Heart left ventricle (tissue), 16 donors: ENCODE data around the gene TLR3. TPM values are rescaled to one million over a fixed set of nuclear protein-coding genes. Genes with fewer than 3 reads are reported as not detected.

Experiments
- ATAC-seq, 4 donors: fragments of 200-7000 bp; cut with Tn5 transposase; one replicate each; pipeline ENCODE4 v1.9.1; 2020 to 2022; ENCODE audit warnings: moderate library complexity in 4 of 4, mild to moderate bottlenecking in 3 of 4, moderate number of reproducible peaks in 1 of 4
- DNase-seq, 5 donors: peaks; one replicate each; pipeline ENCODE4 v3.0.0-alpha.2; 2020
- H3K27ac ChIP-seq, 12 donors: fragments of 200-600 bp; sonication (generic) in 4 of 12; one replicate each; pipeline versions ENCODE4 v1.5.0 to v1.8.0; 2016 to 2022; ENCODE audit warnings: mild to moderate bottlenecking in 2 of 12
- H3K27me3 ChIP-seq, 9 donors: fragments of 200-600 bp; sonication (generic) in 2 of 9; one replicate each; pipeline versions ENCODE4 v1.5.1 to v1.8.0; 2016 to 2022; ENCODE audit warnings: mild to moderate bottlenecking in 3 of 9
- H3K36me3 ChIP-seq, 9 donors: fragments of 200-600 bp; sonication (generic) in 2 of 9; one replicate each; pipeline versions ENCODE4 v1.5.0 to v1.8.0; 2018 to 2022; ENCODE audit warnings: mild to moderate bottlenecking in 2 of 9
- H3K4me1 ChIP-seq, 12 donors: fragments of 200-600 bp; sonication (generic) in 4 of 12; one replicate each; pipeline versions ENCODE4 v1.5.0 to v1.8.0; 2016 to 2022; ENCODE audit warnings: mild to moderate bottlenecking in 3 of 12
- H3K4me3 ChIP-seq, 12 donors: fragments of 200-600 bp; sonication (generic) in 4 of 12; one replicate each; pipeline versions ENCODE4 v1.5.0 to v1.8.0; 2017 to 2022; ENCODE audit warnings: mild to moderate bottlenecking in 9 of 12, moderate library complexity in 4 of 12
- H3K9me3 ChIP-seq, 12 donors: fragments of 200-600 bp; sonication (generic) in 4 of 12; one replicate each; pipeline versions ENCODE4 v1.5.0 to v1.8.0; 2016 to 2022; ENCODE audit warnings: mild to moderate bottlenecking in 1 of 12
- POLR2A ChIP-seq, 2 donors: fragments of 450-650 bp; IDR thresholded peaks; one replicate each; pipeline ENCODE4 v1.6.1; 2017; ENCODE audit warnings: antibody characterized with exemption in 2 of 2, mild to moderate bottlenecking in 2 of 2, moderate library complexity in 2 of 2
- WGBS, 4 donors: extraction: QIAGEN DNeasy Blood & Tissue Kit in 2 of 4; methylation state at CpG; one replicate each; pipeline versions ENCODE4 v1.1.5 to v1.1.7; 2013 to 2018; 5-methylcytosine and 5-hydroxymethylcytosine counted together
- intact Hi-C, 10 donors: fragments of 100-400 bp; cut with DNase I; formaldehyde crosslinking; loops; one replicate each; pipeline versions ENCODE4 v1.11.1 to v1.14.2; 2022
- polyA plus RNA-seq, 2 donors: library from polyadenylated mRNA; stranded (reverse); fragments of 200-250 nt; gene quantifications; one replicate each; pipeline ENCODE4 v1.2.3, GENCODE V29; 2013
- total RNA-seq, 9 donors: library from RNA; depleted of rRNA in 2 of 9; stranded (reverse); fragments of >200 nt in 2 of 9; fragmentation: NEBNext Ultra II Directional in 3 of 9; extraction: Animal tissue kit (Norgen Biotek cat#: 25700) in 3 of 9; gene quantifications; one replicate each; pipeline versions ENCODE4 v1.1.0 to v1.2.4, GENCODE V29; 2016 to 2023
- TF ChIP-seq, protein P1 (sequence below), 12 donors: fragments of 200-600 bp; sonication (generic) in 4 of 12; IDR thresholded peaks; one replicate each; pipeline versions ENCODE4 v1.5.0 to v1.8.0; 2018 to 2022; ENCODE audit warnings: antibody characterized with exemption in 12 of 12, mild to moderate bottlenecking in 5 of 12
- donor health status: ischemic (EF 13 %, LVEDD 7.1; RV severe dilation, severe dysfunction).
- donor health status: healthy with polysubstance abuse.
- donor health status: DM: no; HTN: yes; CAD: no.
- donor health status: DM: no; HTN: no; CAD: no.
- donor health status: ischemic (EF 25% LVEDD 6.9; RV normal size, moderate dysfunction).
- donor health status: ischemic (EF 25% LVEDD 5.7; RV mildly dilated, moderate dysfunction).
- donor health status: healthy.
- donor health status: DM: yes; HTN: yes; CAD: no.
- donor health status: ischemic (EF 35%, LVEDD 5.7; RV mildly dilated, moderate dysfunction).
- donor health status: nonischemic (EF 11% LVEDD 7.7; RV severe dilation, severe dysfunction).
- donor health status: DM: yes; HTN: yes; CAD: no.
- donor health status: PGD.
- donor health status: ischemic (EF 29% LVEDD 5.4; RV normal size, mild dysfunction).
- donor health status: nonischemic (EF 23%, LVEDD 6.1; RV moderate dilation, normal function).

TLR3 gene
- total and polyA plus RNA-seq, 11 donors: 0.69 to 18.6 (median 2.8) TPM

DNA sequence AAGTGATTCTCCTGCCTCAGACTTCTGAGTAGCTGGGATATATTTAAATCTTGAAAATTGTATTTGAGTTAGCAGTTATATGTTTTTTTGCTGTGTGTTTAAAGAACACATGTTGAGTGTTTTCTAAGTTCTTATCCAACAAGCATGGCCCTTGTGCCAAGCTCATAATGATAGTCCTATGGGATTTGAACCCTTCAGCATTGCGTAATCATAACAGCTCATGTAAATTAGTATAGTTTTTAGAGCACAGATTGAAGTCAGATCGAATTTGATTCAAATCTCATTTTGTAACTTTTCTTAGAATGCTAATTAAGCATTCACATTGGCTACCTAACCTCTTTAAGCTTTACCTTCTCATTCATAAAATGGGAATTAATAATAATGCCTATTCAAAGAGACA is 47.7 kb downstream of the TLR3 start:
- TF ChIP-seq, protein P1, sequence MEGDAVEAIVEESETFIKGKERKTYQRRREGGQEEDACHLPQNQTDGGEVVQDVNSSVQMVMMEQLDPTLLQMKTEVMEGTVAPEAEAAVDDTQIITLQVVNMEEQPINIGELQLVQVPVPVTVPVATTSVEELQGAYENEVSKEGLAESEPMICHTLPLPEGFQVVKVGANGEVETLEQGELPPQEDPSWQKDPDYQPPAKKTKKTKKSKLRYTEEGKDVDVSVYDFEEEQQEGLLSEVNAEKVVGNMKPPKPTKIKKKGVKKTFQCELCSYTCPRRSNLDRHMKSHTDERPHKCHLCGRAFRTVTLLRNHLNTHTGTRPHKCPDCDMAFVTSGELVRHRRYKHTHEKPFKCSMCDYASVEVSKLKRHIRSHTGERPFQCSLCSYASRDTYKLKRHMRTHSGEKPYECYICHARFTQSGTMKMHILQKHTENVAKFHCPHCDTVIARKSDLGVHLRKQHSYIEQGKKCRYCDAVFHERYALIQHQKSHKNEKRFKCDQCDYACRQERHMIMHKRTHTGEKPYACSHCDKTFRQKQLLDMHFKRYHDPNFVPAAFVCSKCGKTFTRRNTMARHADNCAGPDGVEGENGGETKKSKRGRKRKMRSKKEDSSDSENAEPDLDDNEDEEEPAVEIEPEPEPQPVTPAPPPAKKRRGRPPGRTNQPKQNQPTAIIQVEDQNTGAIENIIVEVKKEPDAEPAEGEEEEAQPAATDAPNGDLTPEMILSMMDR (IDR thresholded peaks at IDR 0.05): no peak
- TF ChIP-seq POLR2A (IDR thresholded peaks at IDR 0.05): no peak
- DNase-seq (no peak), ATAC-seq (no peak)
- Histone ChIP-seq H3K27ac (no peak overlapping the region), H3K27me3 (peaks cover 0 to 13% (median 0%) of the 10 kb centered on the region in 9 donors), H3K9me3 (no peaks in the 10 kb centered on the region), H3K4me1 (no peaks in the 10 kb centered on the region), H3K36me3 (no peaks in the 10 kb centered on the region), H3K4me3 (no peak overlapping the region)
- 74 to 84% (median 82%) methylated on average over 2 of the region's 2 CpGs for WGBS, 4 donors
- intact Hi-C loops: no loop called here

DNA sequence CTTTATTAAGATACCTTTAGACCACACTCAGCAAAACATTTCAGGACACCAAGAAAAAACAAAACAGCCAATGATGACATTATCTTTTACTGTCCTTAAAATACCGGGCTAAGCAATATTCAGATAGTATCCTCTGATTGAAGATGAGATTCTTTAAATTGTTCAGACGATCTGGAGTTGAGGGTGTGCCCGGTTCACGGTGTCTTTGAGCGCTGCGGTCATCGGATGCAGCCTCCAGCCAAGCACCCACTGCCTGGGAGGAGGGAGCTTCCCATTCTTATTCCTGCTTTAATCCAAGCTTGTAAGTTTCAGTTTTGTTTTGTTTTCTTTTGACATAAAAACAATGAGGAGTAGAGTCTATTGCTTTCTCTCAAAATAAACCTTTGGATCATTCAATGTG is 49.6 kb downstream of the TLR3 start:
- H3K4me3 ChIP-seq: no peak overlapping the region
- intact Hi-C loops: no loop called here
- H3K27ac ChIP-seq: no peak overlapping the region
- no peaks in the 10 kb centered on the region for H3K9me3 ChIP-seq
- ATAC-seq: no peak
- H3K36me3 ChIP-seq: no peaks in the 10 kb centered on the region
- no peaks in the 10 kb centered on the region for H3K4me1 ChIP-seq
- DNase-seq: no peak
- H3K27me3 ChIP-seq: peaks cover 0 to 13% (median 0%) of the 10 kb centered on the region in 9 donors
- TF ChIP-seq POLR2A (IDR thresholded peaks at IDR 0.05): no peak
- TF ChIP-seq, protein P1 (IDR thresholded peaks at IDR 0.05): no peak
- 34 to 48% (median 46%) methylated on average over 7 of the region's 7 CpGs for WGBS, 4 donors

DNA sequence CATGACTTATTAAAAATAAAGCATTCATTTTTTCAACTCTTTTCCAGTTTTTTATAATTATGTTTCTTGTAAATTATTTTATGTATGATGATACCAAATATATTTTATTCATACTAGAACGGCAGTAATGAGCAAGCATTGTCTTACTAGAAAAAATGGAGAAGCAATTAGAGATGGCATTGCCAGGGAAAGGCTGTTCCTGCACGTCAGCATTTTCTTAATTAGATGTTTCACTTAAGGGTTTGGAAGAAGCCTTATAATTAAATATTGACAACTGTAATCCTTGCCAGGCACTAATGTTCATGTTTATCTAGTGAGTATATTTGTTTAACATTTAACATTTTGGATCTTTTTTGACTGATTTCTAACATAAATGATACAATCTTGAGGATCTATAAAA is 52.1 kb downstream of the TLR3 start:
- 88 to 94% (median 93%) methylated on average over 2 of the region's 2 CpGs for WGBS, 4 donors
- Histone ChIP-seq H3K4me1 (no peaks in the 10 kb centered on the region), H3K36me3 (no peaks in the 10 kb centered on the region), H3K27ac (no peak overlapping the region), H3K27me3 (peaks cover 0 to 13% (median 0%) of the 10 kb centered on the region in 9 donors), H3K4me3 (no peak overlapping the region), H3K9me3 (no peaks in the 10 kb centered on the region)
- DNase-seq (no peak), ATAC-seq (no peak)
- TF ChIP-seq, protein P1 (IDR thresholded peaks at IDR 0.05): no peak
- no peak for TF ChIP-seq POLR2A (IDR thresholded peaks at IDR 0.05)
- intact Hi-C loops: no loop called here

DNA sequence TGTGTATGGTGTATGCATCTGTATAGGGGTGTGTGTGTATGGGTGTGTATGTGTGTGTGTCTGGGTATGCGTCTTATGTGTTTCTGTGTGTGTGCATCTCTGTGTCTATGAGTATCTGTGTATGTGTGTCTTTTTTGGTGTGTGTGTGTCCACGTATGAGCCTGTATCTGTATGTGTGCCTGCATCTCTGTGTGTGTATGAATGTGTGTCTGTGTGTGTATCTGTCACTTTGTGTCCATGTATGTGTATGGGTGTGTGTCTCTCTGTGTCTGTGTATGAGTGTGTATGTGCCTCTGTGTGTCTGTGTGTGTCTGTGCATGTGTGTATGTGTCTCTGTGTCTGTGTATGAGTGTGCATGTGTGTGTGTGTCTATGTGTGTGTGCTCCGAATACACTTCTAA is 59.9 kb downstream of the TLR3 start:
- TF ChIP-seq, protein P1 (IDR thresholded peaks at IDR 0.05): no peak
- no peak for TF ChIP-seq POLR2A (IDR thresholded peaks at IDR 0.05)
- peak in 1 of 4 donors; percentile 31 for ATAC-seq
- DNase-seq: no peak
- Histone ChIP-seq H3K4me3 (no peak overlapping the region), H3K4me1 (no peaks in the 10 kb centered on the region), H3K27me3 (no peaks in the 10 kb centered on the region), H3K9me3 (no peaks in the 10 kb centered on the region), H3K27ac (no peak overlapping the region), H3K36me3 (no peaks in the 10 kb centered on the region)
- intact Hi-C loops: no loop called here
- 90 to 94% (median 92%) methylated on average over 3 of the region's 3 CpGs for WGBS, 4 donors
